Astrocyte (in vitro differentiated cells and primary cell): Measurements from ENCODE around the gene DIO3. TPM values are rescaled to one million over a fixed set of nuclear protein-coding genes. Genes with fewer than 3 reads are reported as not detected.

Experiments used
- DNase-seq: peaks from one replicate; pipeline ENCODE4 v3.0.0-alpha.2; 2010; ENCODE audit warnings: low read depth
- FAIRE-seq: peaks from 2 replicates; lab custom pipeline; 2011; peaks lifted over from hg19 to GRCh38; lab: Jason Lieb, UNC
- H2AFZ ChIP-seq: 2 replicates; pipeline ENCODE4 v1.6.0; 2012; ENCODE audit warnings: low read depth, low read length, inconsistent platforms
- H3K27ac ChIP-seq: 2 replicates; pipeline ENCODE4 v1.5.1; 2011; ENCODE audit warnings: low read depth, low read length, inconsistent platforms
- H3K27me3 ChIP-seq: 2 replicates; pipeline ENCODE4 v1.6.0; 2011; ENCODE audit warnings: low read length, inconsistent platforms; ENCODE audit not compliant: insufficient read depth
- H3K36me3 ChIP-seq: 2 replicates; pipeline ENCODE4 v1.5.1; 2011; ENCODE audit warnings: low read length, inconsistent platforms; ENCODE audit not compliant: insufficient read depth
- H3K4me1 ChIP-seq: 2 replicates; pipeline ENCODE4 v1.5.1; 2011; ENCODE audit warnings: low read length, inconsistent platforms; ENCODE audit not compliant: insufficient read depth
- H3K4me2 ChIP-seq: 2 replicates; pipeline ENCODE4 v1.6.0; 2012; ENCODE audit warnings: low read length, inconsistent platforms
- H3K4me3 ChIP-seq: 2 replicates; pipeline ENCODE4 v1.5.1; 2011; ENCODE audit warnings: low read depth, mild to moderate bottlenecking, low read length, inconsistent platforms; ENCODE audit not compliant: insufficient read depth
- H3K79me2 ChIP-seq: 2 replicates; pipeline ENCODE4 v1.6.0; 2012; ENCODE audit warnings: mild to moderate bottlenecking, low read length, inconsistent platforms; ENCODE audit not compliant: insufficient read depth
- H3K9ac ChIP-seq: 2 replicates; pipeline ENCODE4 v1.6.0; 2012; ENCODE audit warnings: mild to moderate bottlenecking, low read length, inconsistent platforms
- H3K9me3 ChIP-seq: 2 replicates; pipeline ENCODE4 v1.5.1; 2012; ENCODE audit warnings: low read depth, mild to moderate bottlenecking, low read length, inconsistent platforms; ENCODE audit not compliant: insufficient read depth
- H4K20me1 ChIP-seq: 2 replicates; pipeline ENCODE4 v1.6.0; 2012; ENCODE audit warnings: low read length, inconsistent platforms; ENCODE audit not compliant: insufficient read depth
- H3K27ac Mint-ChIP-seq: one replicate; pipeline ENCODE4 v1.8.0; 2021; ENCODE audit warnings: mild to moderate bottlenecking, mixed read lengths; ENCODE audit not compliant: unreplicated experiment
- H3K27me3 Mint-ChIP-seq: one replicate; pipeline ENCODE4 v1.8.0; 2021; ENCODE audit warnings: low read depth, mixed read lengths; ENCODE audit not compliant: unreplicated experiment
- H3K36me3 Mint-ChIP-seq: one replicate; pipeline ENCODE4 v1.8.0; 2021; ENCODE audit warnings: low read depth, mixed read lengths; ENCODE audit not compliant: unreplicated experiment
- H3K4me1 Mint-ChIP-seq: one replicate; pipeline ENCODE4 v1.8.0; 2021; ENCODE audit warnings: low read depth, mixed read lengths; ENCODE audit not compliant: unreplicated experiment
- H3K4me3 Mint-ChIP-seq: one replicate; pipeline ENCODE4 v1.8.0; 2021; ENCODE audit warnings: mild to moderate bottlenecking, moderate library complexity, mixed read lengths; ENCODE audit not compliant: unreplicated experiment
- H3K9me3 Mint-ChIP-seq: one replicate; pipeline ENCODE4 v1.8.0; 2021; ENCODE audit warnings: mild to moderate bottlenecking, mixed read lengths; ENCODE audit not compliant: unreplicated experiment
- EZH2 ChIP-seq: IDR thresholded peaks from 2 replicates; pipeline ENCODE4 v1.6.1; 2012; ENCODE audit warnings: mild to moderate bottlenecking, low read length, inconsistent platforms; ENCODE audit not compliant: insufficient read depth
- total RNA-seq: library from RNA; stranded (reverse); gene quantifications from 2 replicates; pipeline ENCODE4 v1.2.1, GENCODE V29; 2021
- TF ChIP-seq, protein P1 (sequence below): IDR thresholded peaks from 2 replicates; pipeline ENCODE4 v1.5.1; 2011; ENCODE audit warnings: low read depth, mild to moderate bottlenecking, inconsistent platforms, low read length, moderate library complexity; ENCODE audit not compliant: insufficient read depth

DIO3 gene
- total RNA-seq, 1 donor from 2014 or later: 0.79 TPM

DNA sequence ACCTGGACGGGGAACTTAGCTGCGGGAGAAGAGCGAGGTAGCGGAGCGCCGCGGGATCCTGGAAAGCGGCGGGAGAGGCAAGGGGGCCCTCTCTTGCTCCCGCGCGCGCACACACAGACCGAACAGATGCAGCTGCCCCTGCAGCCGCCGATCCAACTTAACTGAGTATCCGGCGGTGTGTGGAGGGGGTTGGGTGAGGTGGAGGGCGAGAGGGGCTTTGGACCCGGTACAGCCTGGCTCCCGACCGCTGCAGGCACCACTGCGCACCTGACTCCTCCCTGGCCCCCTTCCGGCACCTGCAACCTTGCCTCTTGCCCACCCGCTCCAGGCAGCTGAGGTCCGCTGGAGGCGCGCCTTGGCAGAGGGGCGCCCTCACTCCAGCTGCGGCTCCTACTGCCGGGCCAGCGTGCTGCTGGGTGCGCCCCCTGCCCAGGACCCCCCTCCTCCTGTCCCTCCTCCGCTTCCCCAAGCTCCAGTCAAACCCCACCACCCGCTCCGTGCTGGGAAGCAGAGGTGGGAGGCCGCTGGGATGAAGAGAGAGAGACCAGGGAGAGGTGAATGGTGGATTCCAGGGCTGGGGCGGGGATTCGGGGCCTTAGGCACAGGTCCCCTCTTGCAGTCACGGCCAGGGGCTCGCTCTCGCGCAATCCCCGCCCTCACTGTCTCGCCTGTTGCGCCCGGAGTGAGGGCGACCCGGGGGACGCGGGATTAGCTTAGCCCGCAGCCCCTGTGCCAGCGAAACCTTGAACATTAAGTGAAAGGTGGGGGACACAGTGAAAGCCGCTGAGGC, 2.6 kb downstream of the DIO3 start:
- no peak for DNase-seq
- TF ChIP-seq EZH2: no peak
- TF ChIP-seq, protein P1, sequence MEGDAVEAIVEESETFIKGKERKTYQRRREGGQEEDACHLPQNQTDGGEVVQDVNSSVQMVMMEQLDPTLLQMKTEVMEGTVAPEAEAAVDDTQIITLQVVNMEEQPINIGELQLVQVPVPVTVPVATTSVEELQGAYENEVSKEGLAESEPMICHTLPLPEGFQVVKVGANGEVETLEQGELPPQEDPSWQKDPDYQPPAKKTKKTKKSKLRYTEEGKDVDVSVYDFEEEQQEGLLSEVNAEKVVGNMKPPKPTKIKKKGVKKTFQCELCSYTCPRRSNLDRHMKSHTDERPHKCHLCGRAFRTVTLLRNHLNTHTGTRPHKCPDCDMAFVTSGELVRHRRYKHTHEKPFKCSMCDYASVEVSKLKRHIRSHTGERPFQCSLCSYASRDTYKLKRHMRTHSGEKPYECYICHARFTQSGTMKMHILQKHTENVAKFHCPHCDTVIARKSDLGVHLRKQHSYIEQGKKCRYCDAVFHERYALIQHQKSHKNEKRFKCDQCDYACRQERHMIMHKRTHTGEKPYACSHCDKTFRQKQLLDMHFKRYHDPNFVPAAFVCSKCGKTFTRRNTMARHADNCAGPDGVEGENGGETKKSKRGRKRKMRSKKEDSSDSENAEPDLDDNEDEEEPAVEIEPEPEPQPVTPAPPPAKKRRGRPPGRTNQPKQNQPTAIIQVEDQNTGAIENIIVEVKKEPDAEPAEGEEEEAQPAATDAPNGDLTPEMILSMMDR: no peak
- H3K36me3 ChIP-seq: no peaks in the 10 kb centered on the region
- no peak overlapping the region for H2AFZ ChIP-seq
- Mint-ChIP-seq H3K36me3 (no peaks in the 10 kb centered on the region), H3K4me3 (peak overlapping the region; percentile 50), H3K27ac (no peak overlapping the region), H3K27me3 (peaks cover 73% of the 10 kb centered on the region), H3K9me3 (peaks cover 9% of the 10 kb centered on the region), H3K4me1 (peaks cover 1% of the 10 kb centered on the region)
- no peak overlapping the region for H3K9ac ChIP-seq
- no peak overlapping the region for H3K27ac ChIP-seq
- no peak overlapping the region for H3K4me3 ChIP-seq
- H3K79me2 ChIP-seq: no peaks in the 10 kb centered on the region
- peaks cover 2% of the 10 kb centered on the region for H3K4me1 ChIP-seq
- no peaks in the 10 kb centered on the region for H4K20me1 ChIP-seq
- H3K4me2 ChIP-seq: no peak overlapping the region
- no peak for FAIRE-seq
- H3K27me3 ChIP-seq: peaks cover 72% of the 10 kb centered on the region
- H3K9me3 ChIP-seq: peaks cover 16% of the 10 kb centered on the region

DNA sequence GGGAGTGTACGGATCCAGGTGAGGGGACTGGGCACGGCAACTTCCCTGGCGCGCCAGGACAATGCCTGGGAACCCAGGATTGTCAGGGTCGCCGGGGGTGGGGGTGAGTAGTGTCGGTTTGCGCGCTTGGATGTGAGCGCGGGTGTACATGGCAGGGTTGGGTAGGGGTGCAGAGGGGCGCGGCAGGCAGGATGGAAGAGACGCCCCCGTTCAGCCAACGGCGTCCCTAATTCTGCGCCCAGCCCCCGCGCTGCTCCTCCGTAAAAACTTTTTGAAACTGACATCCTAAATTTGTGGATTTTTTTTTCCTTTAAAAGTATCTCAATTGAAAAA, 3.1 kb downstream of the DIO3 start:
- Histone ChIP-seq H3K79me2 (no peaks in the 10 kb centered on the region), H3K9ac (no peak overlapping the region), H2AFZ (no peak overlapping the region), H3K4me3 (no peak overlapping the region), H3K27me3 (peaks cover 66% of the 10 kb centered on the region), H3K4me2 (no peak overlapping the region), H3K27ac (no peak overlapping the region), H3K4me1 (peaks cover 2% of the 10 kb centered on the region), H4K20me1 (no peaks in the 10 kb centered on the region), H3K9me3 (peaks cover 16% of the 10 kb centered on the region), H3K36me3 (no peaks in the 10 kb centered on the region)
- Mint-ChIP-seq H3K27ac (no peak overlapping the region), H3K9me3 (peaks cover 9% of the 10 kb centered on the region), H3K27me3 (peaks cover 71% of the 10 kb centered on the region), H3K36me3 (no peaks in the 10 kb centered on the region), H3K4me3 (peak overlapping the region; percentile 50), H3K4me1 (peaks cover 1% of the 10 kb centered on the region)
- no peak for DNase-seq
- peak; percentile 16 for TF ChIP-seq EZH2
- TF ChIP-seq, protein P1: no peak
- FAIRE-seq: no peak
